Measurements from ENCODE around the gene OR13G1.

Gene OR13G1

DNA sequence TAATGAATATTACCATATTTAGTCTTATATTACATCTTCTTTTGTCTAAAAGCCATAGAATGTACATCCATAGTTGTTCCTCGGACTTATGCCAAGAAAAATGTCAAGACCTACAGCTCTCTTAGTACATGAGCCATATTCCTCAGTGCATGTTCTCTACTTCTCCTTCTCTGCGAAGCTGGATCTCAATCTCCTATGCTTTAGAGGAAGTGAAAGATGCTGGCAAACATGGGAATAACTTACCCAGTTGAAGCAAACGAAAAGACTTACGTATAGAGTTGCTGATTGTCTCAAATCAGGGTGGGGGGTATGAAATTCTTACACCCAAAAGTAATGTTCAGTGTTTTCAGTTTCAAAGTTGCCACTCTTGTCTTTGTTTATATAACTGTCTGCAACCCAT lies 32.7 kb downstream of the OR13G1 start:
- TF ChIP-seq TAF1 (IDR thresholded peaks at IDR 0.05; ENCODE audit: borderline replicate concordance, insufficient read depth, low read length) (no peak), FOXP2 (optimal IDR thresholded peaks at IDR 0.05; ENCODE audit: borderline replicate concordance, extremely low read depth, extremely low read length, insufficient read depth) (no peak), POLR2AphosphoS5 (IDR thresholded peaks at IDR 0.05; ENCODE audit: low read depth, low read length) (no peak), SIN3A (IDR thresholded peaks at IDR 0.05; ENCODE audit: borderline replicate concordance, insufficient read depth, low read length) (no peak)
- TF ChIP-seq, protein P1, sequence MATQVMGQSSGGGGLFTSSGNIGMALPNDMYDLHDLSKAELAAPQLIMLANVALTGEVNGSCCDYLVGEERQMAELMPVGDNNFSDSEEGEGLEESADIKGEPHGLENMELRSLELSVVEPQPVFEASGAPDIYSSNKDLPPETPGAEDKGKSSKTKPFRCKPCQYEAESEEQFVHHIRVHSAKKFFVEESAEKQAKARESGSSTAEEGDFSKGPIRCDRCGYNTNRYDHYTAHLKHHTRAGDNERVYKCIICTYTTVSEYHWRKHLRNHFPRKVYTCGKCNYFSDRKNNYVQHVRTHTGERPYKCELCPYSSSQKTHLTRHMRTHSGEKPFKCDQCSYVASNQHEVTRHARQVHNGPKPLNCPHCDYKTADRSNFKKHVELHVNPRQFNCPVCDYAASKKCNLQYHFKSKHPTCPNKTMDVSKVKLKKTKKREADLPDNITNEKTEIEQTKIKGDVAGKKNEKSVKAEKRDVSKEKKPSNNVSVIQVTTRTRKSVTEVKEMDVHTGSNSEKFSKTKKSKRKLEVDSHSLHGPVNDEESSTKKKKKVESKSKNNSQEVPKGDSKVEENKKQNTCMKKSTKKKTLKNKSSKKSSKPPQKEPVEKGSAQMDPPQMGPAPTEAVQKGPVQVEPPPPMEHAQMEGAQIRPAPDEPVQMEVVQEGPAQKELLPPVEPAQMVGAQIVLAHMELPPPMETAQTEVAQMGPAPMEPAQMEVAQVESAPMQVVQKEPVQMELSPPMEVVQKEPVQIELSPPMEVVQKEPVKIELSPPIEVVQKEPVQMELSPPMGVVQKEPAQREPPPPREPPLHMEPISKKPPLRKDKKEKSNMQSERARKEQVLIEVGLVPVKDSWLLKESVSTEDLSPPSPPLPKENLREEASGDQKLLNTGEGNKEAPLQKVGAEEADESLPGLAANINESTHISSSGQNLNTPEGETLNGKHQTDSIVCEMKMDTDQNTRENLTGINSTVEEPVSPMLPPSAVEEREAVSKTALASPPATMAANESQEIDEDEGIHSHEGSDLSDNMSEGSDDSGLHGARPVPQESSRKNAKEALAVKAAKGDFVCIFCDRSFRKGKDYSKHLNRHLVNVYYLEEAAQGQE (IDR thresholded peaks at IDR 0.05; ENCODE audit: insufficient read depth in 1 of 2, low read depth in 2 of 2, low read length in 2 of 2), result no peak

DNA sequence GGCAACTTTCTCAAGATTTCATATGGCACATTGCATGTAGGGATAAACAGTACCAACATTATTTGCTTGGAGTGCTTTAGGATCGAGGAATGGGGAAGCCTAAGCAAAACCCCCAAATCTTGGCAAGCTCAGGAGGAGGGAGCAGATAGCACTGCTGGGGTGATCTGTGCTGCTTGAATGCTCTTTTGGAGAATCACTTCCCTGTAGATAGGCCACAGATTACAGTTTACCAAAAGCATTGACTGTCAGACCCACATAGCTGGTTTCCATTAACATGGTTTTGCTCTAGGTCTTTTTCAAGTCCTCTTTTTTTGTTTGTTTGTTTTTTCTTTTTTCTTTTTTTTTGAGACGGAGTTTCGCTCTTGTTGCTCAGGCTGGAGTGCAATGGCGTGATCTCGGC lies 36.8 kb downstream of the OR13G1 start:
- no peak for TF ChIP-seq FOXP2 (optimal IDR thresholded peaks at IDR 0.05; ENCODE audit: borderline replicate concordance, extremely low read depth, extremely low read length, insufficient read depth)
- TF ChIP-seq, protein P1 (IDR thresholded peaks at IDR 0.05; ENCODE audit: insufficient read depth in 1 of 2, low read depth in 2 of 2, low read length in 2 of 2), result no peak
- TF ChIP-seq TAF1 (IDR thresholded peaks at IDR 0.05; ENCODE audit: borderline replicate concordance, insufficient read depth, low read length), result no peak
- TF ChIP-seq POLR2AphosphoS5 (IDR thresholded peaks at IDR 0.05; ENCODE audit: low read depth, low read length), result no peak
- TF ChIP-seq SIN3A (IDR thresholded peaks at IDR 0.05; ENCODE audit: borderline replicate concordance, insufficient read depth, low read length), result no peak

DNA sequence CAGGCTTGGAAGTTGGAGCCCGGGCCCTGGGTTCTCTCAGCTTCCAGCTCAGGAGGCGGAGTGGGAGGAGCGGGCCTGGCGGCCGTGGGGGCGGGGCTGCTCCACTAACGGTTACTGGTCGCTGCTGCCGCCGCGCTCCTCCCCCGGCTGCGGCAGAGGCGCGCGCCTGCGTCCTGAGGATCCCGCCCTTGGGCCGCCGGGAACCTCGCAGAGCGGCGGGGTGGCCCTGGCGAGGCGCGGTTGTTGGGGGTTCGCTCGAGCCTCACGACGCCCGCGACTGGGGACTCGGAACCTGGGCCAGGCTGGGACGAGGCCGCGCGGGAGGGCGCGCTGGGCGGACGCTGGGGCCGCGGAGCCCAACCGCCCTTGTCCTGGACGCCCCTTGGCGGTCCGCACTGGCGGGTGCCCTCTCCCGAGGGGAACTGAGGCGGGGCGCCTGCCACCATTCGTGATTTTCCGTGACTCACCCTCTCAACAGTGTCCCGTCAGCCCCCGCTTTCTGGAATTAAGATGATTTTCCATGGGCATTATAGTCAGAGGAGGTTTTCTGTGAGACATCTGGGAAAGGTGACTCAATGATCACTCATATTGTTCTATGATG lies 40.1 kb downstream of the OR13G1 start:
- TF ChIP-seq TAF1 (IDR thresholded peaks at IDR 0.05; ENCODE audit: borderline replicate concordance, insufficient read depth, low read length) (no peak), POLR2AphosphoS5 (IDR thresholded peaks at IDR 0.05; ENCODE audit: low read depth, low read length) (no peak), FOXP2 (optimal IDR thresholded peaks at IDR 0.05; ENCODE audit: borderline replicate concordance, extremely low read depth, extremely low read length, insufficient read depth) (no peak), SIN3A (IDR thresholded peaks at IDR 0.05; ENCODE audit: borderline replicate concordance, insufficient read depth, low read length) (no peak)
- TF ChIP-seq, protein P1 (IDR thresholded peaks at IDR 0.05; ENCODE audit: insufficient read depth in 1 of 2, low read depth in 2 of 2, low read length in 2 of 2), result no peak

DNA sequence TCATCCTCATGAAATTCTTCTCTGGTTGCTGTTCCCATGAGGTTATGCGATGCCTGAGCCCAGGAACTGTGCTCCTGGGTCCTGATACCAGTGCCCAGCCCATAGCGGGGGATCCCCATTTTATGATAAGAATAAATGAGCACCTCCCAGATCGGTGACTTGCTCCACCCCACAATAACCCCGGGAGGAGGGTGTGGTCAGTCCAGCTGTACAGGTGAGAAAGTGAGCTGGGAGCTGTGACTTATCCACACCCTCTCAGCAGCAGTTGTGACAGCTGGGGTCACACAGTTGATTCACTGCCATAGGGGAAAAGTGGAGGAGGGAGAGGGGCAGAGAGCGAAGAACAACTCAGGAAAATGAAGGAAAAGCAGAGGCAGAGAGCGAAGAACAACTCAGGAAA lies 40.8 kb downstream of the OR13G1 start:
- TF ChIP-seq TAF1 (IDR thresholded peaks at IDR 0.05; ENCODE audit: borderline replicate concordance, insufficient read depth, low read length), result no peak
- no peak for TF ChIP-seq FOXP2 (optimal IDR thresholded peaks at IDR 0.05; ENCODE audit: borderline replicate concordance, extremely low read depth, extremely low read length, insufficient read depth)
- no peak for TF ChIP-seq SIN3A (IDR thresholded peaks at IDR 0.05; ENCODE audit: borderline replicate concordance, insufficient read depth, low read length)
- TF ChIP-seq POLR2AphosphoS5 (IDR thresholded peaks at IDR 0.05; ENCODE audit: low read depth, low read length), result no peak
- TF ChIP-seq, protein P1 (IDR thresholded peaks at IDR 0.05; ENCODE audit: insufficient read depth in 1 of 2, low read depth in 2 of 2, low read length in 2 of 2), result no peak
